Liver (tissue), 9 donors: ENCODE results near the gene CLCN1. TPM values are rescaled to one million over a fixed set of nuclear protein-coding genes. Genes with fewer than 3 reads are reported as not detected.

Source experiments
- DNase-seq: peaks from one replicate; pipeline ENCODE4 v3.0.0-alpha.2; 2017; ENCODE audit warnings: low spot score
- H3K27ac ChIP-seq, 2 donors: one replicate each; pipeline ENCODE4 v1.7.0; 2013; ENCODE audit warnings: inconsistent platforms in 2 of 2, low read length in 2 of 2, control low read depth in 1 of 2, low read depth in 1 of 2, mild to moderate bottlenecking in 1 of 2
- H3K27me3 ChIP-seq, 4 donors: one replicate each; pipeline versions ENCODE4 v1.6.1 to v1.7.0; 2013; ENCODE audit warnings: low read length in 3 of 4, inconsistent platforms in 1 of 4, mild to moderate bottlenecking in 1 of 4, moderate library complexity in 1 of 4; ENCODE audit not compliant: control insufficient read depth in 4 of 4, insufficient read depth in 4 of 4
- H3K36me3 ChIP-seq, 4 donors: one replicate each; pipeline versions ENCODE4 v1.6.1 to v1.7.0; 2013; ENCODE audit warnings: low read length in 3 of 4, mild to moderate bottlenecking in 3 of 4, low read depth in 1 of 4, moderate library complexity in 1 of 4; ENCODE audit not compliant: control insufficient read depth in 4 of 4, insufficient read depth in 3 of 4
- H3K4me1 ChIP-seq, 4 donors: one replicate each; pipeline versions ENCODE4 v1.6.1 to v1.7.0; 2013; ENCODE audit warnings: low read length in 3 of 4, mild to moderate bottlenecking in 3 of 4, moderate library complexity in 1 of 4; ENCODE audit not compliant: control insufficient read depth in 4 of 4, insufficient read depth in 4 of 4
- H3K4me3 ChIP-seq, 3 donors: one replicate each; pipeline versions ENCODE4 v1.6.1 to v1.7.0; 2013; ENCODE audit warnings: low read length in 3 of 3, control low read depth in 1 of 3, low read depth in 1 of 3, mild to moderate bottlenecking in 1 of 3
- H3K9ac ChIP-seq, 2 donors: one replicate each; pipeline ENCODE4 v1.7.0; 2013; ENCODE audit warnings: low read length in 2 of 2, mild to moderate bottlenecking in 2 of 2, moderate library complexity in 2 of 2, control low read depth in 1 of 2, low read depth in 1 of 2
- H3K9me3 ChIP-seq, 4 donors: one replicate each; pipeline versions ENCODE4 v1.6.1 to v1.7.0; 2013; ENCODE audit warnings: low read length in 3 of 4; ENCODE audit not compliant: control insufficient read depth in 4 of 4
- CTCF ChIP-seq: fragments of 150-350 bp; IDR thresholded peaks from 2 replicates; pipeline ENCODE4 v1.5.1; 2017; ENCODE audit warnings: improper control_type of control experiment, low read depth, low read length; ENCODE audit not compliant: missing input control
- EGR1 ChIP-seq, 2 donors: IDR thresholded peaks; 2 replicates each; pipeline ENCODE4 v1.6.1; 2016 to 2018; ENCODE audit warnings: antibody characterized with exemption in 2 of 2, low read depth in 2 of 2
- FOXA2 ChIP-seq: IDR thresholded peaks from 2 replicates; pipeline ENCODE4 v1.6.1; 2016; ENCODE audit warnings: antibody characterized with exemption
- HNF4A ChIP-seq, 2 donors: conservative IDR thresholded peaks; 2 replicates each; pipeline ENCODE4 v1.6.1; 2016; ENCODE audit warnings: antibody characterized with exemption in 2 of 2, mild to moderate bottlenecking in 2 of 2
- HNF4G ChIP-seq: IDR thresholded peaks from 2 replicates; pipeline ENCODE4 v1.6.1; 2016; ENCODE audit warnings: antibody characterized with exemption
- MAX ChIP-seq: IDR thresholded peaks from 2 replicates; pipeline ENCODE4 v1.6.1; 2016; ENCODE audit warnings: antibody characterized with exemption
- NR2F2 ChIP-seq: IDR thresholded peaks from 2 replicates; pipeline ENCODE4 v1.6.1; 2016; ENCODE audit warnings: antibody characterized with exemption
- RAD21 ChIP-seq, 2 donors: IDR thresholded peaks; 2 replicates each; pipeline ENCODE4 v1.6.1; 2016; ENCODE audit warnings: antibody characterized with exemption in 2 of 2, mild to moderate bottlenecking in 2 of 2
- REST ChIP-seq: IDR thresholded peaks from 2 replicates; pipeline ENCODE4 v1.6.1; 2016; ENCODE audit warnings: antibody characterized with exemption, mild to moderate bottlenecking
- RXRA ChIP-seq, 2 donors: IDR thresholded peaks; 2 replicates each; pipeline ENCODE4 v1.6.1; 2017 to 2018; ENCODE audit warnings: antibody characterized with exemption in 2 of 2, mild to moderate bottlenecking in 1 of 2
- SP1 ChIP-seq: IDR thresholded peaks from 2 replicates; pipeline ENCODE4 v1.6.1; 2018; ENCODE audit warnings: antibody characterized with exemption, mild to moderate bottlenecking
- TAF1 ChIP-seq: conservative IDR thresholded peaks from 2 replicates; pipeline ENCODE4 v1.6.1; 2016; ENCODE audit warnings: antibody characterized with exemption, mild to moderate bottlenecking
- YY1 ChIP-seq: IDR thresholded peaks from 2 replicates; pipeline ENCODE4 v1.6.1; 2016; ENCODE audit warnings: antibody characterized with exemption, mild to moderate bottlenecking
- ZBTB33 ChIP-seq: IDR thresholded peaks from 2 replicates; pipeline ENCODE4 v1.6.1; 2016; ENCODE audit warnings: antibody characterized with exemption
- WGBS: extraction: QIAGEN DNeasy Blood & Tissue Kit; methylation state at CpG from one replicate; pipeline ENCODE4 v1.1.7; 2013; 5-methylcytosine and 5-hydroxymethylcytosine counted together
- polyA plus RNA-seq, 2 donors: library from polyadenylated mRNA; stranded (reverse) in 1 of 2; unstranded in 1 of 2; fragments of 200-250 nt in 1 of 2; fragments of >200 nt in 1 of 2; fragmentation: Nextera tagmentation in 1 of 2; extraction: Ambion mirVana in 1 of 2; gene quantifications; one replicate each; pipeline versions ENCODE4 v1.2.1 to v1.2.3, GENCODE V29; 2013 to 2015
- total RNA-seq, 2 donors: library from RNA; depleted of rRNA; stranded (reverse); fragments of >200 nt; gene quantifications; one replicate each; pipeline ENCODE4 v1.2.3, GENCODE V29; 2014
- donor health status: healthy.
- donor health status: healthy.
- donor health status: healthy.
- donor health status: healthy.
- donor health status: healthy.

CLCN1 gene
- total and polyA plus RNA-seq, 4 donors, result 0.01 to 0.08 TPM; not detected in 2

GRCh38 chr7:143279186-143280098 is 36.5 kb upstream of the CLCN1 start:
- no peak for DNase-seq
- Histone ChIP-seq H3K4me1 (peaks cover 0 to 9% (median 3%) of the 10 kb centered on the region in 4 donors), H3K27me3 (no peaks in the 10 kb centered on the region), H3K9ac (peak overlapping the region in 1 of 2 donors; percentile 57), H3K4me3 (no peak overlapping the region), H3K27ac (no peak overlapping the region), H3K9me3 (no peaks in the 10 kb centered on the region), H3K36me3 (no peaks in the 10 kb centered on the region)
- TF ChIP-seq CTCF, result no peak
- TF ChIP-seq RAD21 (IDR thresholded peaks at IDR 0.05), result no peak
- no peak for TF ChIP-seq REST
- no peak for TF ChIP-seq ZBTB33
- TF ChIP-seq HNF4G, result no peak
- TF ChIP-seq HNF4A (conservative IDR thresholded peaks at IDR 0.05), result no peak
- no peak for TF ChIP-seq EGR1 (IDR thresholded peaks at IDR 0.05; ENCODE audit: low read depth in 2 of 2)
- peak; percentile 20 for TF ChIP-seq NR2F2
- no peak for TF ChIP-seq SP1
- 56% methylated on average over 8 of the region's 8 CpGs for WGBS

GRCh38 chr7:143280160-143280559 is 35.8 kb upstream of the CLCN1 start:
- H3K27ac ChIP-seq, result no peak overlapping the region
- no peak overlapping the region for H3K4me3 ChIP-seq
- TF ChIP-seq EGR1 (IDR thresholded peaks at IDR 0.05; ENCODE audit: low read depth in 2 of 2), result no peak
- no peak for TF ChIP-seq TAF1
- TF ChIP-seq RAD21 (IDR thresholded peaks at IDR 0.05), result no peak
- TF ChIP-seq YY1, result no peak
- TF ChIP-seq FOXA2, result no peak
- no peak for TF ChIP-seq NR2F2
- TF ChIP-seq HNF4G, result no peak
- no peak for TF ChIP-seq RXRA (IDR thresholded peaks at IDR 0.05)
- no peak for TF ChIP-seq MAX

More at GRCh38 chr7:143280160-143280559, 35.8 kb upstream of the CLCN1 start:
- Histone ChIP-seq H3K9me3 (no peaks in the 10 kb centered on the region), H3K9ac (peak overlapping the region in 1 of 2 donors; percentile 57), H3K4me1 (peaks cover 0 to 13% (median 6%) of the 10 kb centered on the region in 4 donors), H3K27me3 (no peaks in the 10 kb centered on the region), H3K36me3 (no peaks in the 10 kb centered on the region)
- 66% methylated on average over 1 of the region's 1 CpG for WGBS
- DNase-seq, result no peak
